Measurements from ENCODE around the gene GZMH. TPM values are rescaled to one million over a fixed set of nuclear protein-coding genes. Genes with fewer than 3 reads are reported as not detected.

Gene GZMH
- total RNA-seq, 1 experiment from 2014 or later: not detected

DNA sequence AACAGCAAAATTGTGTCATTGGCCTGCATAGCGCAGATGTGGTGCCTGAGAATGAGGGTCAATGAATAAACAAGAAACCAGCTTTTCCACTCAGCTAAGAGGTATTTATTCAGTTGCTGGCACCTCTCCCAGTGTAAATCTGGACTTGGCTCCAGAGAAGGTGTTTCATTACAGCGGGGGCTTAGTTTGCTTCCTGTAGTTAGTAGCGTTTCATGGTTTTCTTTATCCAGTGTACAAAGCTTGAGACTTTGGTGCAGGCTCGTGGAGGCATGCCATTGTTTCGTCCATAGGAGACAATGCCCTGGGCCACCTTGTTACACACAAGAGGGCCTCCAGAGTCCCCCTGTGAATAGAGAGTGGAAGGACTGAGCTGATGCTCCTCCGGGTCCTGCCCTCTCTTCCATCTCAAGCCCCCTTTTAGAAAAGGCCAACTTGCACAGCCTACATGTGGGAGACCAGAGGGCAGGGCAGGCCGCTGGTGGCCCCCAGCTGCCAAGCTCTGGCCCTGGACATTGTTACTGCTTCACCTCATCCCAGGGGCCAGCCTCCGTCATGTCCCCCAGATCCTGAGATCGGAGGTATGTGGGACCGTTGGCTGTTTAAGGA, 21.5 kb upstream of the GZMH start:
- peak; percentile 48 for DNase-seq
- TF ChIP-seq, protein P1, sequence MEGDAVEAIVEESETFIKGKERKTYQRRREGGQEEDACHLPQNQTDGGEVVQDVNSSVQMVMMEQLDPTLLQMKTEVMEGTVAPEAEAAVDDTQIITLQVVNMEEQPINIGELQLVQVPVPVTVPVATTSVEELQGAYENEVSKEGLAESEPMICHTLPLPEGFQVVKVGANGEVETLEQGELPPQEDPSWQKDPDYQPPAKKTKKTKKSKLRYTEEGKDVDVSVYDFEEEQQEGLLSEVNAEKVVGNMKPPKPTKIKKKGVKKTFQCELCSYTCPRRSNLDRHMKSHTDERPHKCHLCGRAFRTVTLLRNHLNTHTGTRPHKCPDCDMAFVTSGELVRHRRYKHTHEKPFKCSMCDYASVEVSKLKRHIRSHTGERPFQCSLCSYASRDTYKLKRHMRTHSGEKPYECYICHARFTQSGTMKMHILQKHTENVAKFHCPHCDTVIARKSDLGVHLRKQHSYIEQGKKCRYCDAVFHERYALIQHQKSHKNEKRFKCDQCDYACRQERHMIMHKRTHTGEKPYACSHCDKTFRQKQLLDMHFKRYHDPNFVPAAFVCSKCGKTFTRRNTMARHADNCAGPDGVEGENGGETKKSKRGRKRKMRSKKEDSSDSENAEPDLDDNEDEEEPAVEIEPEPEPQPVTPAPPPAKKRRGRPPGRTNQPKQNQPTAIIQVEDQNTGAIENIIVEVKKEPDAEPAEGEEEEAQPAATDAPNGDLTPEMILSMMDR (IDR thresholded peaks at IDR 0.05; ENCODE audit: unreplicated experiment): no peak
- Mint-ChIP-seq H3K27me3 (ENCODE audit: unreplicated experiment) (no peaks in the 10 kb centered on the region), H3K36me3 (ENCODE audit: insufficient read depth, unreplicated experiment) (no peaks in the 10 kb centered on the region), H3K4me1 (ENCODE audit: low read depth, unreplicated experiment) (peaks cover 12% of the 10 kb centered on the region), H3K27ac (ENCODE audit: unreplicated experiment) (no peak overlapping the region), H3K4me3 (ENCODE audit: low read depth, unreplicated experiment) (no peak overlapping the region), H3K9me3 (ENCODE audit: low read depth, unreplicated experiment) (no peaks in the 10 kb centered on the region)
- intact Hi-C loops (cut with micrococcal nuclease; ENCODE audit: unreplicated experiment): no loop called here
- no TSS peak for BruUV-seq (replicated peaks)
- CTCF ChIA-PET: interaction anchor here (0.6 kb wide), 1 partner anchor 1794 kb away, joined by 7 read pairs; no protein-coding TSS in a partner anchor

DNA sequence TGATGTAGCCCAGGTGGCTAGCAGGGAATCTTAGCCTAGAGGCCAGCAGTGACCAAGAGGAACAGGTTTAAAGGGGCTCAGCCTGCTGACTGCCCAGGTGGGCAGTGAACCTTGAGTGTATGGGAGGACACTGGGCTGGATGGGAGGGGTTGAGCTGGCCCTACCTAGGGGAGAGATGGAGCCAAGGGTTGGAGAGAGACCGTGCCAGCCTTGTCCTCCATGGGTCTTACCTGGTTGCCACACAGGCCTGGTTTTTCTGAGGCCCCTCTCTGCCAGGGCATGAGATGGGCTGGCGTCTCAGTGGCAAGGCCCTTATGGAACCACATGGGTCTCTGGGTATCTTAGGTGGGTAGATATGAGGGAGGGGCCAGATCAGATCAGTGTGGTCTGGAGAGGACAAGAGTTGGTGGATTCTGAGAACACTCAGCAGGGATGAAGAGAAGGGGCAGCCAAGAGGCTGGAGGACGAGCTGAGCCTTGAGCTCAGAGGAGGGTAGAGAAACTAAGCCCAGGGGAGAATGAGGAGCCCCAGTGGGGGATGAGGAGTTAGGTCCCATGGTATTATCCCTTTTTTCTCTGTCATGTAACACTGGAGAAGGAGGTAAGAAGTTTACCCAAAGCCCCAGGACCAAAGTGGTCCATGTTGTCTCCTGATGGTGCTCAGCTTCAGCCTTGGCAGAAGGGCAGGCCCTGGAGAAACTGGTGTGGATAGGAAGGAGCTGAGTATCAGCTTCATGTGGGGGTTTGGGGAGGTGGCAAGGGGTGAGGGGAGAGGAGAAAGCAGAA, 20.8 kb upstream of the GZMH start:
- no peak overlapping the region for H3K27ac Mint-ChIP-seq (ENCODE audit: unreplicated experiment)
- no peak for DNase-seq
- intact Hi-C loops (cut with micrococcal nuclease; ENCODE audit: unreplicated experiment): no loop called here
- H3K4me3 Mint-ChIP-seq (ENCODE audit: low read depth, unreplicated experiment): no peak overlapping the region
- no peaks in the 10 kb centered on the region for H3K36me3 Mint-ChIP-seq (ENCODE audit: insufficient read depth, unreplicated experiment)
- no peaks in the 10 kb centered on the region for H3K27me3 Mint-ChIP-seq (ENCODE audit: unreplicated experiment)
- TF ChIP-seq, protein P1 (IDR thresholded peaks at IDR 0.05; ENCODE audit: unreplicated experiment): no peak
- H3K4me1 Mint-ChIP-seq (ENCODE audit: low read depth, unreplicated experiment): peaks cover 12% of the 10 kb centered on the region
- CTCF ChIA-PET: interaction anchor here (0.6 kb wide), 1 partner anchor 1795 kb away, joined by 7 read pairs; no protein-coding TSS in a partner anchor
- no peaks in the 10 kb centered on the region for H3K9me3 Mint-ChIP-seq (ENCODE audit: low read depth, unreplicated experiment)
- BruUV-seq (replicated peaks): no TSS peak

DNA sequence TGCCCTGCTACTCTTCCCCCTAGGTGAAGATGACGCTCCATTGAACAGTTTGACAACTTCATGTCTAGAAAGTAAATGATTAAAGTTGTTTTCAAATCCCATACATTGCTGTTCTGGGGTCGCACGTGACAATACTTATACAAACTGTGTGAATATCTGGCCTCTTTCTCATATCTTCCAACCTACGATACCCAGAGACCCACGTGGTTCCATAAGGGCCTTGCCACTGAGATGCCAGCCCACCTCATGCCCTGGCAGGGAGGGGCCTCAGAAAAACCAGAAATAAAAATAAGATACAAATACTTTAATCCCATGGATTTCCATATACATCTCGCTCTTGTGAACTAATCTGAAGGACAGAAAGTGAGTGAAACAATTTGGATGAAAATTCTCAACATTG, 20.0 kb upstream of the GZMH start:
- H3K27ac Mint-ChIP-seq (ENCODE audit: unreplicated experiment): no peak overlapping the region
- intact Hi-C loops (cut with micrococcal nuclease; ENCODE audit: unreplicated experiment): no loop called here
- H3K27me3 Mint-ChIP-seq (ENCODE audit: unreplicated experiment): no peaks in the 10 kb centered on the region
- no peaks in the 10 kb centered on the region for H3K9me3 Mint-ChIP-seq (ENCODE audit: low read depth, unreplicated experiment)
- DNase-seq: no peak
- H3K36me3 Mint-ChIP-seq (ENCODE audit: insufficient read depth, unreplicated experiment): no peaks in the 10 kb centered on the region
- TF ChIP-seq, protein P1 (IDR thresholded peaks at IDR 0.05; ENCODE audit: unreplicated experiment): no peak
- BruUV-seq (replicated peaks): no TSS peak
- CTCF ChIA-PET: no interaction called here
- H3K4me1 Mint-ChIP-seq (ENCODE audit: low read depth, unreplicated experiment): peaks cover 12% of the 10 kb centered on the region
- H3K4me3 Mint-ChIP-seq (ENCODE audit: low read depth, unreplicated experiment): no peak overlapping the region

DNA sequence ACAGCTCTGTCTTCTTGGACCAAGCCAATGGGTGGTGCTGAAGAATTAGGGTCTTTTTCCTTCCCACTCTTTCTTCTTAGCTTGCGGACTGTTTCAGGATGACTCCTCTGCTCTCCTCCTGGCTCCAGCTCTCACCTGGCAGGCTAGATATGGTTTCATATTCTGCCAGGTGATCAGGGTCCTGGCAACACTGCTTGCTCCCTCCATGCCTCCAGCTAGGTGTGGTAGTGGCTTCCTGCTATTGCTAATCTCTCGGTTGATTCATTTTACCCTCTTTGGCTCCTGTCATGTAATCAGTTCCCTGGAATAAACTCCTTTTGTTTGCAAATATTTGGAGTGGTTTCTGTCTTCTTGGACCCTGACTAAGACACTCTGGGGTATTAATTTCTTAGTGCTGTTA, 4.3 kb upstream of the GZMH start:
- Mint-ChIP-seq H3K4me1 (ENCODE audit: low read depth, unreplicated experiment) (no peaks in the 10 kb centered on the region), H3K27me3 (ENCODE audit: unreplicated experiment) (peaks cover under 1% of the 10 kb centered on the region), H3K27ac (ENCODE audit: unreplicated experiment) (no peak overlapping the region), H3K4me3 (ENCODE audit: low read depth, unreplicated experiment) (no peak overlapping the region), H3K9me3 (ENCODE audit: low read depth, unreplicated experiment) (no peaks in the 10 kb centered on the region), H3K36me3 (ENCODE audit: insufficient read depth, unreplicated experiment) (no peaks in the 10 kb centered on the region)
- CTCF ChIA-PET: no interaction called here
- intact Hi-C loops (cut with micrococcal nuclease; ENCODE audit: unreplicated experiment): no loop called here
- no peak for DNase-seq
- no TSS peak for BruUV-seq (replicated peaks)
- TF ChIP-seq, protein P1 (IDR thresholded peaks at IDR 0.05; ENCODE audit: unreplicated experiment): no peak
